NCI-H345 treated with DMSO at 0.1 percent for 48 hours (cell line): ENCODE measurements around the gene MORN1.

Experiments
- DNase-seq: peaks from one replicate; lab custom pipeline; 2025; ENCODE audit not compliant: unreplicated experiment; lab: John Stamatoyannopoulos, UW

MORN1 gene

DNA sequence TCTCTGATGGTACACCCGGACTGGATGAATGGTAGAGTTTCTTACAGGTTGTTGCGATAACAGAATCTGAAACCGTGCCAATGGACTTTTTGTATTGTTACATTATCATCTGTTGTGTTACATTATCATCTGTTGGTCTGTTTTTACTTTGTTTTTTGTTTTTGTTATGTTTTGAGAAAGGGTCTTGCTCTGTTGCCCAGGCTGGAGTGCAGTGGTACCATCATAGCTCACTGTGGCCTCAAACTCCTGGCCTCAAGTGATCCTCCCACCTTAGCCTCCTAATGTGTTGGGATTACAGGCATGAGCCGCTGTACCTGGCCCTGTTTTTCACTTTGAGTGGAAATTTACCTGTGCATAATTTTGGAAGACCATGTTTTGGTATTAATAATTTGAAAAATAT, 31.2 kb upstream of the MORN1 start:
- DNase-seq: no peak

DNA sequence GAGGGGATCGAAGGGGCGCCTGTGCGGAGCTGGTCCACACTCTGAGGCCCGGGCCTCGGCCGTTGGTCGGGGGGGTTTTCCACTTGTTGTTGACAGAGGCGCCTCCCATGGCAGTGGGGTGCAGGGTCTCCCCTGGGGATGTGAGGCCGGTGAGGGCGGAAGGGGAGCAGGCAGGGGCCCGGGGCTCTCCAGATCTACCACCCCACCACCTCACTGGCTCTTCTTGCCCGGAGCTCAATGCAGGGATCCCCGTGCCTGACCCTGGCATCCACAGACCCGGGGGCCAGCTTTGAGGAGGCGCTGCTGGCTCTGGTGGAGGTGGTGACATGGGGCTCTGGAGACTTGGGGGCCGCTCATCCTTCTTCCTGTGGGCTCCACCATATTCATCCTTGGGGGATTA, 28.1 kb upstream of the MORN1 start:
- DNase-seq: no peak

DNA sequence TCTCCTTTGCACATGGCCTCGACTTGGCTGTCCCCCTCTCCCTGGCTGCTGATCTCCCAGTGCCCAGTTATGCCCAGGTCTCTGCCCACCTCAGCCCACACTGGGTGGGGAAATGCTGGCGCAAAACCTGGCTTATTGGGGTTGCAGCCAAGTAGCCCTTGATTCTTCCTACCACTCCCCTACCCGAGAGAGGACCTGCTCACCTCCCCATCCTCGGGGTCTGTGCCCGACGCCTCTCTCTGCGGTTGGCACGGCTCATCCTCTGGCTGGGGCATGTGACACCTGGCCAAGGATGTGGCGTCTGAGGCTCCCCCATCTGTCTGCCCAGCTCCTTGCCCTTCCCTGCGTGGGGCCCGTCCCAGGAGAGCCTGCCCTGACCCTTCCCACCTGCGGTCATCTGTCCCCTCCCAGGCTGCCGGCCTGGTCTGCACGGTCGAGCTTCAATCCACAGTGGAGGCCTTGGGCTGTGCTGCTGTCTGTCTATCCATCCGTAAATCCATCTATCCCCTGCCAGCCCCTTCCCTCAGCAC, 27.5 kb upstream of the MORN1 start:
- DNase-seq: no peak

DNA sequence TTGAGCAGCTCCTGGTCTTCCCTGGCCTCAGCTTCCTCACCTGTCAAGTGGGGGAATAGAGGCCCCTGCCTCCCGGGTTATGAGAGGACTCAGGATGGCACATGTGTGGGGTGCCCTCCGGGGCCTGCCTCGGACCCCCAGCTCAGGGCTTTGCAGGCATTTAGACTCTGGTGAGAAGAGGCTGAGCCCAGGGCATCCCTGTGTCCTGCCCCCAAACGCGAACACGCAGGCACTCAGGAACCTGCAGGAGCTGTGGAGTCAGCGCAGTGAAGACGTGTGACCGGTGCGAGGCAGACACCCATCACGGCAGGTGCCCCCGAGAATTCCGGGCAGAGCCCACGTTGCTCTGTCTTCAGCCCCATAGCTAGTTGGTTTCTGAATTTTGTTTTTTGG, 26.5 kb upstream of the MORN1 start:
- DNase-seq: no peak

DNA sequence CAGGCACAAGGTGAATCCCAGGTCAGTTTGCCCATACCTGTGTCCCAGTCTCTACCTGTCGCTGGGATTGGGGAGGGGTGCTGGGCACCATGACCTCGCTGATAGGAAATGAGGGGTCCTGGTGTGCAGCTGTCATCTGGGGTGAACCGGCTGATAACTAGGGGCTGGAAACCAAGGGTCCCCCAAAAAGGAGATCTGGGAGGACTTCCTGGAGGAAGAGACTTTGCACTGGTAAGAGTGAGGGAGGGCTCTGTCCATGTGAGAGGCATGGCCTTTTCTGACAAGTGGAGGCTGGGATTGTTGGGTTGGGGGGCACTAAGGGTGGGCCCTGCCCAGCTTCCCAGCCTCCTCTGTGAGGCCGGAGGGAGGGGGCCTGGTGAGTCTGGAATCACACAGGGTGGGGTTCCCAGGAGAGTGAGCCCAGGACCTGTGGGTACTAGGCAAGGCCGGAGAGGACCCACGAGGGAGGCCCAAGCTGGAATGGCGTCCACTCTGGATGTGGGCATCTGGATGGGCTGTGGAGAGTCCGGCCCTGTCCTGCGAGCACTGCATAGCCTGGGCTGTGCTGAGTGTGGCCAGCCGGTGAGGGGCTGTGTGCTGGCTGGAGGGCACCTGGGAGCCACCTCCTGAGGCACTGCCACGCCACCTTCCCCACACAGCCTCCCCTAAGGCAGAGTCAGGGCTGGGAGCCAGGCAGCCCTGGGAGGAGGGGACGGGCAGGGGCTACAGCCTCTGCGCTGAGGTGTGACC, 25.9 kb upstream of the MORN1 start:
- no peak for DNase-seq

DNA sequence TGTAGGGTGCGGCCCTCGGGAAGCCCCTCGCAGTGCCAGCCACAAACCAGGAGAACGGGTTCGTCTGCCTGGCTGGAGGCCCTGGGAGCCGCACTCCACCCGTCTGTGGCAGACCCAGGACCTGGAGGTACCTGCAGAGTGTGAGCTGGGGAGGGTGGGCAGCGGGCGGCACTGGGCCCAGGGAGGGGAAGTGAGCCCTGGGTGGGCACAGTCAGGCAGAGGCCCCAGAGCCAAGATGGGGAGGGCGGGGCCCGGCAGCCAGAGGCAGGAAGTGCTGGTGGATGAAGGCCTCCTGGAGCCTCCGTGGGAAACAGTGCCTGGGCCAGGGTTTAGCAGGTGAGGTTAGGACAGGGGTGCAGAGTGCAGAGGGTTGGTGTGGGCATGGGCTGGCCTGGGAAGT, 25.0 kb upstream of the MORN1 start:
- DNase-seq: no peak

DNA sequence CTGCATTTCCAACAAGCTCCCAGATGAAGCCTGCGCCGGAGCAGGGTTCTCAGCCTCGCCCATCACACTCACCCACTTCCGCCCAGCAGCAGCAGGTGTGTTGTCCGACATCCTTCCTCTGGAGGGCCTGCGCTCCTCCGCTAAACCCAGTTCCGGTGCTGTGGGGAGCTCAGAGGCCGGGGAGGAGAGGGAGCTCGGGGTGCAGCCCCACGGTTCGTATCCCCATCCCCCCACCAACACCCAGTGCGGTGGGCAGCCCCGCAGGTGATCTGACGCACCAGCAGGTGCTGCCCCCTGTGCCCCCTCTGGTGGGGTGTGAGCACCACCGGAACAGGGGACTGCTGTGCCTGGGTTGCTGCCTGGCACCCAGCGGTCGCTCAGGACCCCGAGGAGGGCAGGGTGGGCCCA, 24.5 kb upstream of the MORN1 start:
- peak; percentile 45 for DNase-seq

DNA sequence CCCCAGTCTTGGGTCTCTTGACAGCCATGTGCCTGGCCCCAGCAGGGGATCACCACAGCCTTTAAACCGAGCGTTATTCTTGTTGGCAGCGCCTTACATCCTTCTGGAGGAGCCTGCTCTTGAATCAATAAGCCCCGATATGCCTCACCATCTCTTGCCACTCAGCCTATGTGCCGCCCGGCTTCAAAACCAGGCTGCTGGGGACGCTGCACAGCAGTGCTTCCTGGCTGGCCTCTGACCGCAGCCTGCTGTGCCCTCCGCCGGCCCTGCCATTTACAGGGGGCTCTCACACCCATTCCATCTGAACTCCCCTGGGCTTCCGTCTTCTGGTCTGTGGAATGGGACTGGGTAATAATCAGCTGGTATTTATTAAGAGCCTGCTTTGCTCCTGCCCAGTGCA, 24.0 kb upstream of the MORN1 start:
- DNase-seq: no peak

DNA sequence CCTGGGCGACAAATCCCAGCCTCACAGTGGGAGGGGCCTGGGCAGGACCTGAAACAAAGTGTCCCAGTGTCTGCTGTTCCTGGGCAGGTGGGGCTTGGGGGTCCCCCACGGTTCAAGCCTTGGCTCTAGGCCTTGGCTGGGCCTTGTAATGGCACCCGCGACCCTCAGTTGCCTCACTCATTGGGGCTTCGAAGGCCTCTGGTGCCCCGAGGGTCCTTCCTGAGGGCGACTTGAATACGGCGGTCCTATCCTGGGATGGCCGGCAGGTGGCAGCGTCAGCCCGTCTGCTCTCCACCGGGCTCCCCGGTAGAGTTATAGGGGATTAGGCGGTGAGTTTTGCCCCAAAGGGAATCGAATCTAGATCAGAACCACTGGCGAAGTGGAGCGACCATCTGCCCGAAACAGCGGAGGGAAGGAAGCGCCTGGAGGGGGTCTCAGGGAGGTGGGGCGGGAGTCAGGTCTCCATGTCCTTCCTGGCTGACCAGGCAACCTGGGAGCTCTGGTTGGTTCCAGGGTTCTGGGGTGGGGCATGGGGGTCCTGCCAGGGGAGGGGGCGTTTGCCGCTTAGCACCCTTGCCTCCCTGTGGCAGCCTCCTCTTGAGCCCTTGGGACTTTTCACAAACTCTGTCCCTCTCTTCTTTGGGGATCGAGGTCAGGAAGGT, 23.1 kb upstream of the MORN1 start:
- DNase-seq: peak; percentile 36

DNA sequence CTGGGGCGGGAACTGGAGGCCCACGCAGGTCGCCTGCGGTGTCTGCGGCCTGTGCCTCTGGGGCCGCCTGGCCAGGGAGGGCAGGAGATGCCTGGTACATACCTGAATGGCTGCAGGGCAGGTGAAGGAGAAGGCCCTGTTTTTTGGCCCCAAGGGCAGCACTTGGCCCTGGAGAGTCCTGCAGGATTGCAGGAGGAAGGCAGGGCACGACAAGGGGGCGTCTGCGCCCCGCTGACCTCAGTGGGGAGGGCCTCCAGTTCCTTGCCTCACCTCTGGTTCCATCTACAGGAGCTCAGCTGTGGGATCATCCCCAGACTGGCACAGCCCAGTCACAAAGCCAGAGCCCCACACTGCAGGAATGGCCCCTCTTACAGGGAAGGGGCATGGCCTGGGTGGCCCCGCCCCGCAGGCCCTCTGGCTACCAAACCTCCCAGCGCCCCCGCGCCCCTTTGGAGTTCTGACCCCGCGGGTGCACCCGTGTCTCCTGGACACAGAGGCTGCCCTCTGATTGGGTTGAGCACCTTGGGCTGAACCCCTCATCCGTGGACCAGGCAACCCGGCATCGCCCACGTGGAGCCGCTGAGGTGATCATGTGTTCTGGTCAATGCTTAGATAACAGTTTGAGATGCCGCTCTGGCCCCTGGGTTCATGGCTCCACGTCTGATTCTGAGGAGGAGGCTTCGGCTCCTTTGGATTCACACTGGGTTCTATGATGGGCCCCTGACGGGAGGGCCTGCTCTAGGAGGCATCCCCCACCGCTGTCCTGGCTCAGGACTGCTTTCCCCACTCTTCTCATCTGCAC, 22.3 kb upstream of the MORN1 start:
- no peak for DNase-seq

DNA sequence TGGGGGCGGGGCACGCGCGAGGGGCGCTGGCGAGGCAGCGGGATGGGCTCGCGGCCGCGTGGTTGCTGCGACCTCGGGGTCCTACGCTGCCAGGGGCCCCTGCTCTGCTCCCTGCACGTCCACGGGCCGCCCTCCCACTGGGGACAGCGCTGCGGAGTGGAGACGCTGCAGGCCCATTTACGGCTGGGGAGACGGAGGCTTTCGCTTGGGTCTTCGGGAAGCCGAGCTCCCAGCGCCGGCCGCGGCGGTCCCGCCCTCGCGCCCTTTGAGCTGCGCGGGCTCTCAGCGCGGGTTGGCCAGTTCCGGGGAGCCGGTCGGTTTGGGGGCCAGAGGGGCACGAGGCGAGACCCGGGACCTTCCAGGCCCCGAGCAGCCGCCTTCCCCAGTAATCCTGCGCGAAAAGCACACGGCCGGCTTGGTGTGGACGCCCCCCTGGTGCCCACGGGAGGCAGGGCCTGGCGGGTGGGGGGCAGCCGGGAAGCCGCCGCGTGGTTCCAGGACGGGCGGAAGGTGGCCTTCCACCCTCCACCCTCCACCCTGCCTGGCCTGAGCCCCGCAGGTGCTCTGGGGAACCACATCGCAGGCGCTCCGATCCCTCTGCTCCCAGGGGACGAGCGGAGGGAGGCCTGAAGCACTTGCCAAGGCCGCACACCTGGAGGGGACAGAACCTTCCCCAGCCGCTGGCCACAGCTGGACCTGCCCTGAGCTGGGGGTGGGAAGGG, 21.6 kb upstream of the MORN1 start:
- DNase-seq: peak; percentile 60

DNA sequence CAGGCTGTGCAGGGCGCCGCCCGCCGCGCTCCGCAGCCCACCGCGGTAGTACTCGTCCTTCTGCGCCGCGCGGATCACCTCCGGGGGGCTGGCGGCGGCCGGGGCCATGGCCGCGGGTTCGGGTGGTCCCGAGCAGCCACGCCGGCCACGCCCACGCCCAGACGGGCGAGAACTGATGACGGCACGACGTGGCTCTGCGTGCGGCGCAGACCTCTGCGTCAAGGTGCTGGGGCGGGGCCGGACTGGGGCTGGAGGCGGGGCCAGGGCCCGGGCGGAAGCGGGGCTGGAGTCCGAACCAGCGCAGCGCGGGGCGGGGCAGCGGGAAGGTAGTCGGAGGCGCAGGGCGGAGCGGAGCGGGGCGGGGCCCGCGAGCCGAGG, 21.0 kb upstream of the MORN1 start, which contains the start of gene PEX10:
TSS of gene PEX10 (minus strand) at position 170 of the 378 bp plus-strand sequence. CDS start at position 108, 62 bp downstream.
- DNase-seq: peak; percentile 82

DNA sequence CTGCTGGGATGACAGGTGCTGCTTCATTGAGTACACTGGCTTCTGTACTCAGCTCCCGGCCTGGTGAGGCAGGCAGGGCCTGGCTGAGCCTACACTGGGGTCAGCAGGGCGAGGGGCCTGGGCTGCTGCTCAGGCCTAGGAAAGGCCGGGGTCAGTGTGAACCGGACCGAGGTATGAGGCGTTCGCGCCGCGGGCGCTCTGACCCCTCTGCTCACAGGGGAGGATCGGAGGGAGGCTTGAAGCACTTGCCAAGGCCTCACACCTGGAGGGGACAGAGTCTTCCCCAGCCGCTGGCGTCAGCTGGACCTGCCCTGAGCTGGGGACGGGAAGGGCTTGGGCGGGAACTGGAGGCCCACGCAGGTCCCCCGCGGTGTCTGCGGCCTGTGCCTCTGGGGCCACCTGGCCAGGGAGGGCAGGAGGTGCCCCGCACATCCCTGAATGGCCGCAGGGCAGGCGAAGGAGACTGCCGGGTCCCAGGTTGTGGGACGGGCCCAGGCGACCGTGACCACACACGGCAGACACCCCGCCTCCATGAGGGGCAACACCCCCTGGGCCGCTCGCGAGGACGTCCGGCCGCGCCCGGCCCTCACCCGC, 20.5 kb upstream of the MORN1 start:
- no peak for DNase-seq

DNA sequence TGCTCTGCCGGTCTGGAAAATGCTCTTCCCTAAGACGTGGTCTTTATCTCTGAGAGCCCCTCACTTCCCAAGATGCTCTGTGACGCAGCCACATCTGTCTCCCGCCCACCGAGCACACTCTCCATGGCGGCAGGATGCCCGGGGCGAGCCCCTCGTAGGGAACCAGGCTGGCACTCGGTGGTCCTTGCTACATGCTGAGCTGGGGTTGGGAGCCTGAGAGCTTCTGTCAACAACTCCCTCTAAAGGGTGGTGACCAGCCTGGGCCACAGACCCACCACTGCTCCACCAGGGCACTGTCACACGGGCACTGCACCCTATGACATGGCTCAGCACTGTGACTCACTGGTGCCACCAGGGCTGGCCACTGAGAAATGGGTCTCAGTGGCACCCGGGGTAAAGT, 18.4 kb upstream of the MORN1 start:
- DNase-seq: no peak

DNA sequence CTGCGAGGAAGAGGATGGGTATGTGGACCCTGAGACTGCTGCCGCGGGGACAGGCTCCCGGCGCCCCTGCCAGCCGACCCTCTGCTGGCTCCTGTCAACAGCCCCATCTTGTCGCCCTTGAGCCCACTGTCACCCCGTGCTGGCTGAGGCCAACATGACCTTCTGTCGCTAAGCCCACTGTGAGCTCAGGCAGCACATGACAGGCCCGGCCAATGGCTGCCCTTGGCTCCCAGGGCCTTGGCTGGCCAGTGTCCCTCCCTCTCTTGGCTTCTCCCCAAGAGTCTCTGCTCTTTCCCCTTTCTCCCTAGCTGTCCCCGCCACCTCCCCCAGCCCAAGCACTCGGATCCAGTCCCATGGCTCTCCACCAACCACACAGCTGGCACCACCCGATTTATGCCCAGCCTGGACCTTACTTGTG, 17.5 kb upstream of the MORN1 start:
- no peak for DNase-seq

DNA sequence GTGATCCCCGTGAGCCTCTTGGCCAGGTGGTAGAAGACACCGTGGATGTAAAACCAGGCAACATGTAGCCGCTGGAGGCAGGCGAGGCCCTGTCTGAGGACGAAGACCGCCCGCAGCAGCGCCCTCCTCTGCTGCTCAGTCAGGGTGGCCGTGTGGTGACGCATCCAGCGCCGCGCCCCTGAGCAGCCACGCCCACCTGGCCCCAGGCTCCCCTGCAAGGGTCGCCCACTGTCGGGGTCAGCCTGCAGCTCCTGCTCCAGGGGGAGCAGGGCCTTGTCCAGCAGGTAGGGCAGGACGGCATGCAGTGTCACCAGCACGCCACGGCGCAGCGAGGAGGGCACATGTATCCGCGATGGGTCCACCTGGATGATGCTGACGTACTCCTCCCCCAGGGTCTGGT, 17.1 kb upstream of the MORN1 start:
- no peak for DNase-seq

DNA sequence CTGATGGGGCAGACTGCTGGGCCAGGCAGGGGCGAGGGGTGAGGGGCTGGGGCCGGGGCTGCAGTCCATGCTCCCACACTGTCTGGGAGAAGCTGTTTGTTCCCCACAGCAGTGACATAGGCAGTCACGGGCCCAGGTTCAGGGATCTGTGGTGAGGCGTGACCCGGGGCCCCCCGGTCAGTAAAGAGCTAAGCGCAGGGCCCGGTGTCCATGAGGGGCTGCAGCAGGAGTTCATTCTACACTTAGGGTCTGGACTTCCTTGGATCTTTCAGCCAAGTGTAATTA, 16.6 kb upstream of the MORN1 start:
- DNase-seq: no peak

DNA sequence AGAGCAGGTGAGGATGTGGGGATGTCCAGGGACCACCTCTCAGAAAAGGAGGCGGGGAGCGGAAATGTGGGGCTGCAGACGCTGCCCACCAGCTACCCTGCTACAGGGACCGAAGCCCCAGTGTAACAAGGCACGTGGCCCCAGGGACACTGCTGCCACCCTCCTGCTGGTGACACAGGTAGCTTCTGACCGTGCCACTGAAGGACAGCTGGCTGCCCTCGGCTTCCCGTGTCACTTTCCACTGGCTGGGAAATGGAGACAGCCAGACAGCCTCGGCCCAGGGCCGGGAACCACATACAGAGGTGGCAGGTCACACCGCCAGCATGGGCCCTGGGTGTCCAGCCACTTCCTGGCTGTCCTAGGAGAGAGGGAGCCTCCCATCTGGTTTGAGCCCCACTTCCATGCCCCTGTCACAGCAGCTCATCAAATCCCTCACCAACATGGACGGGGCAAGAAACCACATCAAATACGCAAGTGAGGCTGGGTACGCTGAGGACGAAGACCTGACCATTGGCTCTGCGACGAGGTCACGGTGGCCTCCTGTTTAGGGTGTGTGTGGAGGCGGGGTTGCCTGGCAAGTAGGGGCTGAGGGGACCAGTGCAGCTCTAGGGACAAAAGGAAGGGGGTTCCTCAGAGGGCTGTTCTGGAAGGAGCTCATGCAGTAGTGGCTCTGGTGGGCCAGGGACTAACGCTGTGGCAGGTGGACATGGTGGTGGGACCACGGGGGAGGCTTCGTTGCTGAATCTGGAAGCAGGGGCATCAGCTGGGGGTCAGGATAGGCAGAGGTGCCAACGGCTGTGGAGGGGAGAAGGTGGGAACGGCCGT, 16.0 kb upstream of the MORN1 start:
- DNase-seq: no peak

DNA sequence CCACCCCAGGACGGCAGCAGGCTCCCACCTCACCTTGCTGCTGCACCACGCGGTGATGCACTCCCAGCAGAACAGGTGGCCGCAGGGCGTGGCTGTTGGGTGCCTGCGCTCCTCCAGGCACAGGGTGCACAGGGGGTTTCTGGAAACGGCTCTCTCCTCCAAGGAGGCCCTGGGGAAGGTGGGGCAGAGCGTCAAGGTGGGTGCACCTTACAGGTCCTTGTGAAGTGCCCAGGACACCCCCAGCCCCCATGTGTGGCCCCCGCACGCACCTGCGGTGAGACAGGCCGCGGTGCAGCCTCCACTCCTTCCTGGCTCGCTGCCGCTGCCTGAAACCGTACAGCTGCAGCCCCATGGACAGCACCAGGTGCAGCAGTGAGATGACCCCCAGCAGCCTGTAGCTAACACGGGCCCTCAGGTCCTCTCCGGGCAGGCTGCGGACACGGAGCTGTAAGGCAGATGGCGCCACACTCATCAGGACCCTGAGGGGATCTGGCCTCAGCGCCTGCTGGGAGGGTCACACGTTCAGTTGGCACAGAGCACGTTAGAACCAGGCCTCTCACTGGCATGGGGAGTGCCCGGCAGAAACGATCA, 15.2 kb upstream of the MORN1 start:
- DNase-seq: no peak
